K562 (cell line): ENCODE measurements around the gene MCM9. TPM values are rescaled to one million over a fixed set of nuclear protein-coding genes. Genes with fewer than 3 reads are reported as not detected.

Experiments
- ARID1B ChIP-seq: fragments of 450-650 bp; IDR thresholded peaks from 2 replicates; pipeline ENCODE4 v1.6.1; 2016; ENCODE audit warnings: antibody characterized with exemption, mild to moderate bottlenecking, inconsistent platforms
- BRCA1 ChIP-seq, 2 experiments: fragments of 450-650 bp in 1 of 2; sonication (generic) in 1 of 2; formaldehyde crosslinking in 1 of 2; IDR thresholded peaks; 2 replicates each; pipeline versions ENCODE4 v1.5.0 to v1.6.1; 2017 to 2020; ENCODE audit warnings: mild to moderate bottlenecking in 1 of 2, missing genetic modification reagents in 1 of 2
- DNMT1 ChIP-seq: fragments of 450-650 bp; IDR thresholded peaks from 2 replicates; pipeline ENCODE4 v1.6.1; 2016; ENCODE audit warnings: antibody characterized with exemption, mild to moderate bottlenecking
- EWSR1 ChIP-seq: fragments of 450-650 bp; IDR thresholded peaks from 2 replicates; pipeline ENCODE4 v1.6.1; 2018; ENCODE audit warnings: borderline replicate concordance, mild to moderate bottlenecking, low read depth, moderate library complexity; ENCODE audit not compliant: partially characterized antibody
- KLF13 ChIP-seq: fragments of 450-650 bp; IDR thresholded peaks from 2 replicates; pipeline ENCODE4 v1.6.1; 2016; ENCODE audit warnings: missing genetic modification characterization, low read depth, mild to moderate bottlenecking, missing compliant biosample characterization, moderate library complexity, borderline replicate concordance
- MECOM ChIP-seq: fragments of 250-450 bp; sonication (Bioruptor Pico); IDR thresholded peaks from 2 replicates; pipeline ENCODE4 v1.8.0; 2022; ENCODE audit warnings: inconsistent platforms
- MTA1 ChIP-seq: fragments of 450-650 bp; IDR thresholded peaks from 2 replicates; pipeline ENCODE4 v1.6.1; 2017; ENCODE audit warnings: borderline replicate concordance
- NFYB ChIP-seq: IDR thresholded peaks from 2 replicates; pipeline ENCODE4 v1.6.1; 2011; ENCODE audit warnings: mild to moderate bottlenecking, moderate library complexity; ENCODE audit not compliant: insufficient read length; ENCODE audit errors: extremely low read depth
- NUFIP1 ChIP-seq: fragments of 450-650 bp; IDR thresholded peaks from 2 replicates; pipeline ENCODE4 v1.6.1; 2018; ENCODE audit not compliant: partially characterized antibody
- PHF21A ChIP-seq: fragments of 450-650 bp; IDR thresholded peaks from 2 replicates; pipeline ENCODE4 v1.6.1; 2017; ENCODE audit warnings: low read depth, borderline replicate concordance
- POLR2H ChIP-seq: IDR thresholded peaks from 2 replicates; pipeline ENCODE4 v1.6.1; 2016; ENCODE audit warnings: missing genetic modification characterization, low read depth, mild to moderate bottlenecking, control low read depth, missing compliant biosample characterization, moderate library complexity
- RAD21 ChIP-seq, 2 experiments: fragments of 250-450 bp in 1 of 2; fragments of 450-650 bp in 1 of 2; sonication (Bioruptor Pico) in 1 of 2; formaldehyde crosslinking in 1 of 2; IDR thresholded peaks in 1 of 2; conservative IDR thresholded peaks in 1 of 2; 2 replicates each; pipeline versions ENCODE4 v1.4.0 to v1.8.0; 2020 to 2022; ENCODE audit warnings: mild to moderate bottlenecking in 2 of 2, moderate library complexity in 1 of 2
- TCF3 ChIP-seq: sonication (generic); formaldehyde crosslinking; IDR thresholded peaks from 2 replicates; pipeline ENCODE4 v1.4.0; 2020; ENCODE audit warnings: mild to moderate bottlenecking, missing genetic modification reagents
- TCF7L2 ChIP-seq: fragments of 150-350 bp; IDR thresholded peaks from 2 replicates; pipeline ENCODE4 v1.6.1; 2016; ENCODE audit warnings: low read depth, mild to moderate bottlenecking, low read length, moderate library complexity
- TSHZ1 ChIP-seq: fragments of 250-450 bp; sonication (Bioruptor Pico); IDR thresholded peaks from 2 replicates; pipeline ENCODE4 v1.4.0; 2020; ENCODE audit warnings: mild to moderate bottlenecking, moderate library complexity
- ZNF121 ChIP-seq: sonication (generic); formaldehyde crosslinking; conservative IDR thresholded peaks from 2 replicates; pipeline ENCODE4 v1.8.0; 2022; ENCODE audit warnings: missing genetic modification reagents
- ZNF165 ChIP-seq: fragments of 250-450 bp; sonication (Bioruptor Pico); IDR thresholded peaks from 2 replicates; pipeline ENCODE4 v1.4.0; 2020; ENCODE audit warnings: borderline replicate concordance
- ZNF212 ChIP-seq: fragments of 450-650 bp; formaldehyde crosslinking; IDR thresholded peaks from 2 replicates; pipeline ENCODE4 v1.4.0; 2020; ENCODE audit warnings: mild to moderate bottlenecking
- ZNF280B ChIP-seq: fragments of 250-450 bp; sonication (Bioruptor Pico); IDR thresholded peaks from 2 replicates; pipeline ENCODE4 v1.5.1; 2021; ENCODE audit warnings: mild to moderate bottlenecking
- polyA plus RNA-seq, 8 experiments: library from polyadenylated mRNA; depleted of rRNA in 4 of 8; stranded (reverse) in 5 of 8; unstranded in 3 of 8; fragments of >200 nt; fragmentation: Nextera tagmentation in 2 of 8; fragmentation: Illumina TruSeq in 1 of 8; extraction: Ambion mirVana in 2 of 8; extraction: Trizol in 1 of 8; gene quantifications; 2 replicates each; pipeline versions ENCODE4 v1.2.1 to v1.2.3, GENCODE V29; 2011 to 2014; ENCODE audit warnings: inconsistent platforms in 1 of 8, missing spikeins in 1 of 8
- total RNA-seq, 7 experiments: library from RNA; depleted of rRNA in 6 of 7; stranded (reverse); fragments of >200 nt in 6 of 7; fragmentation: Illumina TruSeq in 2 of 7; extraction: Trizol in 2 of 7; gene quantifications; 2 replicates each; pipeline versions ENCODE4 v1.2.1 to v1.2.3, GENCODE V29; 2011 to 2021; ENCODE audit warnings: low replicate concordance in 1 of 7

The MCM9 gene
- total and polyA plus RNA-seq, 9 of the 15 experiments (the other 6 are each of a cell fraction or from before 2014, with no cell fraction given): 4.8 to 16.7 (median 11.6) TPM

GRCh38 chr6:118800394-118801071 is 134.4 kb downstream of the MCM9 start (continued):
- TF ChIP-seq ZNF280B: no peak
- TF ChIP-seq DNMT1: no peak
- no peak for TF ChIP-seq KLF13 (tag)
- TF ChIP-seq NFYB: no peak
- TF ChIP-seq ARID1B: no peak
- no peak for TF ChIP-seq ZNF121 (CRISPR knock-in tag)
- TF ChIP-seq TCF3: no peak
- no peak for TF ChIP-seq POLR2H (tag)
- TF ChIP-seq NUFIP1: no peak
- no peak for TF ChIP-seq ZNF165
- no peak for TF ChIP-seq MECOM
- TF ChIP-seq BRCA1 (IDR thresholded peaks at IDR 0.05): no peak
- no peak for TF ChIP-seq BRCA1 (CRISPR knock-in tag; IDR thresholded peaks at IDR 0.05)
- no peak for TF ChIP-seq TCF7L2
- no peak for TF ChIP-seq PHF21A
- no peak for TF ChIP-seq EWSR1
- TF ChIP-seq MTA1: no peak
- no peak for TF ChIP-seq TSHZ1 (CRISPR knock-in tag)
- TF ChIP-seq ZNF212 (CRISPR knock-in tag): no peak
- peak; percentile 74 to 88 for TF ChIP-seq RAD21 (CRISPR knock-in tag; conservative IDR thresholded peaks at IDR 0.05 in 1 of 2, IDR thresholded peaks at IDR 0.05 in 1 of 2)
